HepG2 (cell line): ENCODE measurements around the gene PLCXD1. TPM values are rescaled to one million over a fixed set of nuclear protein-coding genes. Genes with fewer than 3 reads are reported as not detected.
A peak's percentile ranks its signal among the peaks of the same experiment; 100 is the strongest.

Experiments
- ARID2 ChIP-seq: sonication (generic); formaldehyde crosslinking; IDR thresholded peaks from 2 replicates; pipeline ENCODE4 v1.8.1; 2022; ENCODE audit warnings: mild to moderate bottlenecking, missing genetic modification reagents, borderline replicate concordance
- CAMTA2 ChIP-seq: sonication (generic); formaldehyde crosslinking; IDR thresholded peaks from 2 replicates; pipeline ENCODE4 v1.4.0; 2020; ENCODE audit warnings: mild to moderate bottlenecking, missing genetic modification reagents, borderline replicate concordance
- DMAP1 ChIP-seq: IDR thresholded peaks from 2 replicates; pipeline ENCODE4 v1.6.1; 2016
- EP300 ChIP-seq, 3 experiments: sonication (generic) in 1 of 3; formaldehyde crosslinking in 1 of 3; IDR thresholded peaks; 2 replicates each; pipeline versions ENCODE4 v1.5.1 to v1.6.1; 2011 to 2020; ENCODE audit warnings: low read depth in 2 of 3, low read length in 2 of 3, borderline replicate concordance in 1 of 3, improper control_type of control experiment in 1 of 3, mild to moderate bottlenecking in 1 of 3, missing genetic modification reagents in 1 of 3, moderate library complexity in 1 of 3
- ESRRA ChIP-seq: sonication (generic); formaldehyde crosslinking; IDR thresholded peaks from 2 replicates; pipeline ENCODE4 v1.5.1; 2020; ENCODE audit warnings: mild to moderate bottlenecking, low read depth, missing genetic modification reagents
- JARID2 ChIP-seq: sonication (generic); formaldehyde crosslinking; IDR thresholded peaks from 2 replicates; pipeline ENCODE4 v1.8.1; 2023; ENCODE audit warnings: missing genetic modification reagents, inconsistent platforms; ENCODE audit not compliant: insufficient replicate concordance
- JDP2 ChIP-seq: sonication (generic); formaldehyde crosslinking; IDR thresholded peaks from 2 replicates; pipeline ENCODE4 v1.8.1; 2022; ENCODE audit warnings: missing genetic modification reagents, borderline replicate concordance
- MAFG ChIP-seq: sonication (generic); formaldehyde crosslinking; IDR thresholded peaks from 2 replicates; pipeline ENCODE4 v1.5.1; 2020; ENCODE audit warnings: mild to moderate bottlenecking, missing genetic modification reagents
- MIER2 ChIP-seq: IDR thresholded peaks from 2 replicates; pipeline ENCODE4 v1.6.1; 2016; ENCODE audit warnings: missing biosample characterization, missing genetic modification reagents
- MIER3 ChIP-seq: IDR thresholded peaks from 2 replicates; pipeline ENCODE4 v1.6.1; 2016; ENCODE audit warnings: missing compliant biosample characterization, borderline replicate concordance
- MYC ChIP-seq: sonication (generic); formaldehyde crosslinking; IDR thresholded peaks from 2 replicates; pipeline ENCODE4 v1.9.0; 2021; ENCODE audit warnings: missing genetic modification reagents, borderline replicate concordance
- NFYC ChIP-seq: IDR thresholded peaks from 2 replicates; pipeline ENCODE4 v1.6.1; 2016; ENCODE audit warnings: missing genetic modification reagents, missing compliant biosample characterization
- POLR2A ChIP-seq, 2 experiments: IDR thresholded peaks; 2 replicates each; pipeline ENCODE4 v1.6.1; 2011; ENCODE audit warnings: low read depth in 2 of 2, low read length in 2 of 2, mild to moderate bottlenecking in 1 of 2, moderate library complexity in 1 of 2; ENCODE audit not compliant: insufficient read depth in 1 of 2
- SMAD3 ChIP-seq: sonication (generic); formaldehyde crosslinking; IDR thresholded peaks from 2 replicates; pipeline ENCODE4 v1.4.0; 2020; ENCODE audit warnings: missing genetic modification reagents
- SP4 ChIP-seq: sonication (generic); formaldehyde crosslinking; IDR thresholded peaks from 2 replicates; pipeline ENCODE4 v1.8.1; 2023; ENCODE audit warnings: mild to moderate bottlenecking, missing genetic modification reagents
- THAP11 ChIP-seq: IDR thresholded peaks from 2 replicates; pipeline ENCODE4 v1.6.1; 2016; ENCODE audit warnings: missing biosample characterization, missing genetic modification reagents
- TSC22D2 ChIP-seq: sonication (generic); formaldehyde crosslinking; IDR thresholded peaks from 2 replicates; pipeline ENCODE4 v1.5.1; 2020; ENCODE audit warnings: missing genetic modification reagents, mild to moderate bottlenecking, borderline replicate concordance
- ZBTB8A ChIP-seq: sonication (generic); formaldehyde crosslinking; IDR thresholded peaks from 2 replicates; pipeline ENCODE4 v1.4.0; 2020; ENCODE audit warnings: mild to moderate bottlenecking, low read depth, missing genetic modification reagents, borderline replicate concordance
- ZNF556 ChIP-seq: sonication (generic); formaldehyde crosslinking; IDR thresholded peaks from 2 replicates; pipeline ENCODE4 v1.4.0; 2020; ENCODE audit warnings: mild to moderate bottlenecking, missing genetic modification reagents, borderline replicate concordance
- ZNF816 ChIP-seq: sonication (generic); formaldehyde crosslinking; IDR thresholded peaks from 2 replicates; pipeline ENCODE4 v1.8.0; 2022; ENCODE audit warnings: missing genetic modification reagents, mild to moderate bottlenecking, borderline replicate concordance
- ZSCAN25 ChIP-seq: sonication (generic); formaldehyde crosslinking; IDR thresholded peaks from 2 replicates; pipeline ENCODE4 v1.8.0; 2022; ENCODE audit warnings: mild to moderate bottlenecking, missing genetic modification reagents
- polyA plus RNA-seq, 8 experiments: library from polyadenylated mRNA; depleted of rRNA in 3 of 8; stranded (reverse) in 7 of 8; unstranded in 1 of 8; fragments of >200 nt; fragmentation: Illumina TruSeq in 4 of 8; extraction: Trizol in 4 of 8; gene quantifications; 2 replicates each; pipeline versions ENCODE4 v1.2.1 to v1.2.3, GENCODE V29; 2011 to 2016; ENCODE audit warnings: low read depth in 4 of 8, missing spikeins in 1 of 8, mixed read lengths in 1 of 8; ENCODE audit not compliant: insufficient read depth in 1 of 8
- total RNA-seq, 5 experiments: library from RNA; depleted of rRNA; stranded (reverse); fragments of >200 nt; fragmentation: Illumina TruSeq; extraction: Trizol; gene quantifications; 2 replicates each; pipeline ENCODE4 v1.2.3, GENCODE V29; 2016; ENCODE audit warnings: low read depth in 1 of 5
- TF ChIP-seq, protein P1 (sequence below): sonication (generic); formaldehyde crosslinking; IDR thresholded peaks from 2 replicates; pipeline ENCODE4 v1.9.0; 2021; ENCODE audit warnings: missing genetic modification reagents, borderline replicate concordance
- TF ChIP-seq, protein P2 (sequence below), 2 experiments: IDR thresholded peaks; 2 replicates each; pipeline ENCODE4 v1.6.1; 2011 to 2012; ENCODE audit warnings: low read length in 2 of 2, borderline replicate concordance in 1 of 2, low read depth in 1 of 2, mild to moderate bottlenecking in 1 of 2, moderate library complexity in 1 of 2

Gene PLCXD1
- total and polyA plus RNA-seq, 2 of the 13 experiments (the other 11 are each of a cell fraction or from before 2014, with no cell fraction given), result 87.7 to 153 TPM

DNA sequence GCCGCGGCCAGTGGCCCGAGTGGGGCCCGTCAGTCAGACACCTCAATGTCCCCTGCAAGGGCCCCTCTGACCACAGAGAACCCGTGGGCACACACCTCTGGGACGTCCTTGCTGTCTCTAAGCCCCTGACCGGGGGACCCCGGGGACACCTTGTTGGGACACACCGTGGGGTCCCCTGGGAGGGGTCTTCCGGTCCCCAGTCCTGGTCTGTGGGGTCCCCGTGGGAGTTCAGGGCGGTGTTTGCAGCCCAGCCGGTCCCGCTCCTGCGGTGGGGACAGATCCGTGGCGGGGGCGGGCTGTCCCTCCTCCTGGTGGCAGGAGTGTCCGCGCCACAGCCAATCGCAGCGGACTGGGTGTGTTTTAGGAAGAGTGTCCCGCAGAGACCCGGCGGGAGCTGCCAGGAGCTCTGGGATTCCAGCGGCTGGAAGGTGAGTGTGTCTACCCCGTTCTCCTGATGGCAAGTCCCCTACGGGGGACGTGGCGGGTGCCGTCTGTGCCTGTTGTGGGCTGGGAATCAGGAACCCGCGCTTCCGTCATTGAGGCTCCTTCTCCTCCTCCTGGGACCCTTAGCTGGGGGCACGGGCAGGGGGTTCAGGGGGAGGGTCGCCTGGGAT is 5.1 kb upstream of the PLCXD1 start (continued):
- TF ChIP-seq, protein P1, sequence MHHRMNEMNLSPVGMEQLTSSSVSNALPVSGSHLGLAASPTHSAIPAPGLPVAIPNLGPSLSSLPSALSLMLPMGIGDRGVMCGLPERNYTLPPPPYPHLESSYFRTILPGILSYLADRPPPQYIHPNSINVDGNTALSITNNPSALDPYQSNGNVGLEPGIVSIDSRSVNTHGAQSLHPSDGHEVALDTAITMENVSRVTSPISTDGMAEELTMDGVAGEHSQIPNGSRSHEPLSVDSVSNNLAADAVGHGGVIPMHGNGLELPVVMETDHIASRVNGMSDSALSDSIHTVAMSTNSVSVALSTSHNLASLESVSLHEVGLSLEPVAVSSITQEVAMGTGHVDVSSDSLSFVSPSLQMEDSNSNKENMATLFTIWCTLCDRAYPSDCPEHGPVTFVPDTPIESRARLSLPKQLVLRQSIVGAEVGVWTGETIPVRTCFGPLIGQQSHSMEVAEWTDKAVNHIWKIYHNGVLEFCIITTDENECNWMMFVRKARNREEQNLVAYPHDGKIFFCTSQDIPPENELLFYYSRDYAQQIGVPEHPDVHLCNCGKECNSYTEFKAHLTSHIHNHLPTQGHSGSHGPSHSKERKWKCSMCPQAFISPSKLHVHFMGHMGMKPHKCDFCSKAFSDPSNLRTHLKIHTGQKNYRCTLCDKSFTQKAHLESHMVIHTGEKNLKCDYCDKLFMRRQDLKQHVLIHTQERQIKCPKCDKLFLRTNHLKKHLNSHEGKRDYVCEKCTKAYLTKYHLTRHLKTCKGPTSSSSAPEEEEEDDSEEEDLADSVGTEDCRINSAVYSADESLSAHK (CRISPR knock-in tag), result no peak; the same call in 1 of the 2 replicates
- TF ChIP-seq EP300 (IDR thresholded peaks at IDR 0.05; ENCODE audit: low read depth in 2 of 2, low read length in 2 of 2), result 0 out of 4 replicates have a peak, but pooled peaks of 1 of the 2 experiments have one; percentile 16
- TF ChIP-seq EP300 (CRISPR knock-in tag; IDR thresholded peaks at IDR 0.05; ENCODE audit: borderline replicate concordance), result no peak
- no peak for TF ChIP-seq ESRRA (CRISPR knock-in tag)
- TF ChIP-seq, protein P2, sequence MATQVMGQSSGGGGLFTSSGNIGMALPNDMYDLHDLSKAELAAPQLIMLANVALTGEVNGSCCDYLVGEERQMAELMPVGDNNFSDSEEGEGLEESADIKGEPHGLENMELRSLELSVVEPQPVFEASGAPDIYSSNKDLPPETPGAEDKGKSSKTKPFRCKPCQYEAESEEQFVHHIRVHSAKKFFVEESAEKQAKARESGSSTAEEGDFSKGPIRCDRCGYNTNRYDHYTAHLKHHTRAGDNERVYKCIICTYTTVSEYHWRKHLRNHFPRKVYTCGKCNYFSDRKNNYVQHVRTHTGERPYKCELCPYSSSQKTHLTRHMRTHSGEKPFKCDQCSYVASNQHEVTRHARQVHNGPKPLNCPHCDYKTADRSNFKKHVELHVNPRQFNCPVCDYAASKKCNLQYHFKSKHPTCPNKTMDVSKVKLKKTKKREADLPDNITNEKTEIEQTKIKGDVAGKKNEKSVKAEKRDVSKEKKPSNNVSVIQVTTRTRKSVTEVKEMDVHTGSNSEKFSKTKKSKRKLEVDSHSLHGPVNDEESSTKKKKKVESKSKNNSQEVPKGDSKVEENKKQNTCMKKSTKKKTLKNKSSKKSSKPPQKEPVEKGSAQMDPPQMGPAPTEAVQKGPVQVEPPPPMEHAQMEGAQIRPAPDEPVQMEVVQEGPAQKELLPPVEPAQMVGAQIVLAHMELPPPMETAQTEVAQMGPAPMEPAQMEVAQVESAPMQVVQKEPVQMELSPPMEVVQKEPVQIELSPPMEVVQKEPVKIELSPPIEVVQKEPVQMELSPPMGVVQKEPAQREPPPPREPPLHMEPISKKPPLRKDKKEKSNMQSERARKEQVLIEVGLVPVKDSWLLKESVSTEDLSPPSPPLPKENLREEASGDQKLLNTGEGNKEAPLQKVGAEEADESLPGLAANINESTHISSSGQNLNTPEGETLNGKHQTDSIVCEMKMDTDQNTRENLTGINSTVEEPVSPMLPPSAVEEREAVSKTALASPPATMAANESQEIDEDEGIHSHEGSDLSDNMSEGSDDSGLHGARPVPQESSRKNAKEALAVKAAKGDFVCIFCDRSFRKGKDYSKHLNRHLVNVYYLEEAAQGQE (IDR thresholded peaks at IDR 0.05; ENCODE audit: borderline replicate concordance in 1 of 2, low read depth in 1 of 2, low read length in 2 of 2), result peak in 1 of 2 experiments; percentile 25; a peak in 1 of 4 replicates
- no peak for TF ChIP-seq MIER3 (CRISPR knock-in tag)
- TF ChIP-seq MIER2 (CRISPR knock-in tag), result no peak
- TF ChIP-seq THAP11 (CRISPR knock-in tag), result 0 out of 2 replicates have a peak, but pooled peaks have one; percentile 12
- TF ChIP-seq CAMTA2 (CRISPR knock-in tag), result 0 out of 2 replicates have a peak, but pooled peaks have one; percentile 23
- TF ChIP-seq SMAD3 (CRISPR knock-in tag), result peak; percentile 37
- TF ChIP-seq ZBTB8A (CRISPR knock-in tag), result no peak
- peak in 1 of 2 experiments; percentile 97; a peak in 2 of 4 replicates for TF ChIP-seq POLR2A (IDR thresholded peaks at IDR 0.05; ENCODE audit: insufficient read depth in 1 of 2, low read depth in 2 of 2, low read length in 2 of 2)
- 0 out of 2 replicates have a peak, but pooled peaks have one; percentile 13 for TF ChIP-seq SP4
- peak; percentile 78 for TF ChIP-seq ZSCAN25 (CRISPR knock-in tag)
- TF ChIP-seq ARID2 (CRISPR knock-in tag), result 0 out of 2 replicates have a peak, but pooled peaks have one; percentile 3
- 0 out of 2 replicates have a peak, but pooled peaks have one; percentile 1 for TF ChIP-seq ZNF556
- TF ChIP-seq DMAP1, result peak; percentile 39; the same call in 1 of the 2 replicates
- no peak for TF ChIP-seq MYC (CRISPR knock-in tag)
- peak; percentile 78 for TF ChIP-seq NFYC (CRISPR knock-in tag)
- TF ChIP-seq JARID2 (CRISPR knock-in tag), result no peak
- no peak for TF ChIP-seq JDP2 (CRISPR knock-in tag)
- no peak for TF ChIP-seq MAFG (CRISPR knock-in tag)
- no peak for TF ChIP-seq TSC22D2 (CRISPR knock-in tag)
- 0 out of 2 replicates have a peak, but pooled peaks have one; percentile 6 for TF ChIP-seq ZNF816 (CRISPR knock-in tag)
